HG02884 (cell line): ENCODE results near the gene DIAPH1.

Experiments used
- ATAC-seq: cut with Tn5 transposase; IDR thresholded peaks from one replicate; pipeline ENCODE4 v1.9.1; 2021; ENCODE audit warnings: mild to moderate bottlenecking, moderate library complexity; ENCODE audit not compliant: unreplicated experiment

DIAPH1 gene

GRCh38 chr5:141640051-141640415, 21.2 kb upstream of the DIAPH1 start:
- ATAC-seq = no peak

- no peak for ATAC-seq
Observed at GRCh38 chr5:141639357-141640050, 20.7 kb upstream of the DIAPH1 start.

- no peak for ATAC-seq
Observed at GRCh38 chr5:141638771-141639170, 20.0 kb upstream of the DIAPH1 start.

- ATAC-seq = peak; percentile 26
Observed at GRCh38 chr5:141637767-141638419, 19.1 kb upstream of the DIAPH1 start.

GRCh38 chr5:141637123-141637766, 18.4 kb upstream of the DIAPH1 start:
- peak; percentile 11 for ATAC-seq

- ATAC-seq = peak; percentile 61
Observed at GRCh38 chr5:141636413-141637122, 17.8 kb upstream of the DIAPH1 start, which contains the start of the genes HDAC3 and RELL2. HDAC3 (minus strand) TSS chr5:141636849; CDS start chr5:141636790, 59 bp downstream. RELL2 (plus strand) TSS chr5:141636997; CDS start chr5:141638226, 1,229 bp downstream.

- ATAC-seq = no peak
Observed at GRCh38 chr5:141636106-141636412, 17.3 kb upstream of the DIAPH1 start.

GRCh38 chr5:141635646-141636045, 16.8 kb upstream of the DIAPH1 start:
- no peak for ATAC-seq

GRCh38 chr5:141634720-141635119, 15.9 kb upstream of the DIAPH1 start:
- ATAC-seq = no peak

GRCh38 chr5:141633871-141634561, 15.2 kb upstream of the DIAPH1 start:
- peak; percentile 73 for ATAC-seq

- no peak for ATAC-seq
Observed at GRCh38 chr5:141632650-141633049, 13.8 kb upstream of the DIAPH1 start.

GRCh38 chr5:141630570-141631140, 11.9 kb upstream of the DIAPH1 start:
- no peak for ATAC-seq

- ATAC-seq = no peak
Observed at GRCh38 chr5:141628175-141628788, 9.5 kb upstream of the DIAPH1 start.

GRCh38 chr5:141623611-141624010, 4.8 kb upstream of the DIAPH1 start:
- ATAC-seq = no peak

GRCh38 chr5:141623186-141623585, 4.4 kb upstream of the DIAPH1 start:
- ATAC-seq = peak; percentile 65

- ATAC-seq = peak; percentile 17
Observed at GRCh38 chr5:141618030-141618803, 583 bp downstream of the DIAPH1 start.

GRCh38 chr5:141617682-141618029, 1.1 kb downstream of the DIAPH1 start:
- no peak for ATAC-seq

GRCh38 chr5:141617128-141617527, 1.7 kb downstream of the DIAPH1 start:
- ATAC-seq = no peak

GRCh38 chr5:141615991-141616720, 2.6 kb downstream of the DIAPH1 start:
- ATAC-seq = no peak
